HCT116 (cell line): ENCODE data around the gene DDI2.

ENCODE experiments used
- ELF1 ChIP-seq: IDR thresholded peaks from 2 replicates; pipeline ENCODE4 v1.6.1; 2012; ENCODE audit warnings: low read depth, borderline replicate concordance
- EZH2 ChIP-seq: fragments of 200-600 bp; sonication (generic); IDR thresholded peaks from 2 replicates; pipeline ENCODE4 v1.6.1; 2017; ENCODE audit warnings: antibody characterized with exemption, mixed run types
- TF ChIP-seq, protein P1 (sequence below), 3 experiments: fragments of 200-600 bp in 1 of 3; sonication (generic) in 1 of 3; IDR thresholded peaks in 2 of 3; conservative IDR thresholded peaks in 1 of 3; 2 replicates each; pipeline ENCODE4 v1.5.1; 2012 to 2017; ENCODE audit warnings: low read depth in 2 of 3, low read length in 2 of 3, antibody characterized with exemption in 1 of 3, borderline replicate concordance in 1 of 3, control low read depth in 1 of 3, mild to moderate bottlenecking in 1 of 3, mixed read lengths in 1 of 3, mixed run types in 1 of 3, moderate library complexity in 1 of 3; ENCODE audit not compliant: insufficient read depth in 1 of 3
- TF ChIP-seq, protein P2 (sequence below): IDR thresholded peaks from 2 replicates; pipeline ENCODE4 v1.6.1; 2012

DNA sequence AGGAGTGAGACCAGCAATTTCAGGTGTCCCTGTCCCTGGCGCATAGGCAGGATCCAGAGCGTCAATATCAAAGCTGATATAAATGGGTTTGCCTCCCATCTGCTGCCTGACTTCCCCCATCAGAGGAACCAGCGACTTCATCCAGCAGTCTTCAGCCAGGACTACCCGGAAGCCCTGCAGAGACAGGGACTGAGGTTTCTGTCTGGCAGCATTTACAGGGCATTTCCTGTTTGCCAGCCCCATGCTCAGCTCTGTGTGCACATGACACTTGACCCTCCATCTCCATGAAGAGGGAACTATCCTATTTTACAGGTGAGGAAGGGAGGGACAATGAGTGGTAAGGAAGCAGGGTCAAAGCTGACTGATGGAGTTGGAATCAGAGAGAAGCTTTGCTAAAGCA lies 39.6 kb upstream of the DDI2 start:
- TF ChIP-seq EZH2 (no peak), ELF1 (no peak)
- TF ChIP-seq, protein P1, sequence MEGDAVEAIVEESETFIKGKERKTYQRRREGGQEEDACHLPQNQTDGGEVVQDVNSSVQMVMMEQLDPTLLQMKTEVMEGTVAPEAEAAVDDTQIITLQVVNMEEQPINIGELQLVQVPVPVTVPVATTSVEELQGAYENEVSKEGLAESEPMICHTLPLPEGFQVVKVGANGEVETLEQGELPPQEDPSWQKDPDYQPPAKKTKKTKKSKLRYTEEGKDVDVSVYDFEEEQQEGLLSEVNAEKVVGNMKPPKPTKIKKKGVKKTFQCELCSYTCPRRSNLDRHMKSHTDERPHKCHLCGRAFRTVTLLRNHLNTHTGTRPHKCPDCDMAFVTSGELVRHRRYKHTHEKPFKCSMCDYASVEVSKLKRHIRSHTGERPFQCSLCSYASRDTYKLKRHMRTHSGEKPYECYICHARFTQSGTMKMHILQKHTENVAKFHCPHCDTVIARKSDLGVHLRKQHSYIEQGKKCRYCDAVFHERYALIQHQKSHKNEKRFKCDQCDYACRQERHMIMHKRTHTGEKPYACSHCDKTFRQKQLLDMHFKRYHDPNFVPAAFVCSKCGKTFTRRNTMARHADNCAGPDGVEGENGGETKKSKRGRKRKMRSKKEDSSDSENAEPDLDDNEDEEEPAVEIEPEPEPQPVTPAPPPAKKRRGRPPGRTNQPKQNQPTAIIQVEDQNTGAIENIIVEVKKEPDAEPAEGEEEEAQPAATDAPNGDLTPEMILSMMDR (IDR thresholded peaks at IDR 0.05 in 2 of 3, conservative IDR thresholded peaks at IDR 0.05 in 1 of 3; ENCODE audit: borderline replicate concordance in 1 of 3, insufficient read depth in 1 of 3, low read depth in 2 of 3, low read length in 2 of 3): no peak
- TF ChIP-seq, protein P2, sequence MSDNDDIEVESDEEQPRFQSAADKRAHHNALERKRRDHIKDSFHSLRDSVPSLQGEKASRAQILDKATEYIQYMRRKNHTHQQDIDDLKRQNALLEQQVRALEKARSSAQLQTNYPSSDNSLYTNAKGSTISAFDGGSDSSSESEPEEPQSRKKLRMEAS: no peak
